SU-DHL-6 (cell line): ENCODE data around the gene SKIL.

Experiments used
- CTCF ChIP-seq: fragments of 200-600 bp; sonication (generic); IDR thresholded peaks from one replicate; pipeline ENCODE4 v1.5.1; 2017; ENCODE audit warnings: antibody characterized with exemption, mild to moderate bottlenecking, low read length, moderate library complexity; ENCODE audit not compliant: insufficient read depth, poor library complexity, severe bottlenecking
- EZH2phosphoT487 ChIP-seq: fragments of 200-600 bp; sonication (generic), shearing (Covaris generic); conservative IDR thresholded peaks from 2 replicates; pipeline ENCODE4 v1.6.1; 2018; ENCODE audit warnings: mild to moderate bottlenecking, antibody characterized with exemption, low read length, moderate library complexity, mixed read lengths

- TF ChIP-seq CTCF (no peak), EZH2phosphoT487 (no peak)
These were observed 85.4 kb downstream of the SKIL start for GRCh38 chr3:170442947-170443346.
